SK-N-SH treated with all-trans-retinoic acid at 6 μM for 48 hours (cell line): ENCODE measurements around the gene CLINT1.

ENCODE experiments used
- ARNTL ChIP-seq: fragments of 450-650 bp; formaldehyde crosslinking; IDR thresholded peaks from 2 replicates; pipeline ENCODE4 v1.5.0; 2020; ENCODE audit warnings: low read depth, mild to moderate bottlenecking, moderate library complexity, borderline replicate concordance
- BACH2 ChIP-seq: fragments of 250-450 bp; sonication (Bioruptor Pico); IDR thresholded peaks from 2 replicates; pipeline ENCODE4 v1.9.0; 2021; ENCODE audit warnings: mild to moderate bottlenecking, borderline replicate concordance
- CSDC2 ChIP-seq: fragments of 250-450 bp; sonication (Bioruptor Pico); IDR thresholded peaks from 2 replicates; pipeline ENCODE4 v1.5.0; 2020; ENCODE audit warnings: mild to moderate bottlenecking, moderate library complexity
- PPARA ChIP-seq: fragments of 250-450 bp; sonication (Bioruptor Pico); IDR thresholded peaks from 2 replicates; pipeline ENCODE4 v1.5.0; 2020; ENCODE audit warnings: mild to moderate bottlenecking, borderline replicate concordance
- RARB ChIP-seq: fragments of 250-450 bp; sonication (Bioruptor Pico); IDR thresholded peaks from 2 replicates; pipeline ENCODE4 v1.8.0; 2021; ENCODE audit warnings: mild to moderate bottlenecking, moderate library complexity
- TCF4 ChIP-seq: fragments of 250-450 bp; sonication (Bioruptor Pico); IDR thresholded peaks from 2 replicates; pipeline ENCODE4 v1.8.0; 2021; ENCODE audit warnings: mild to moderate bottlenecking, moderate library complexity, borderline replicate concordance
- ZFP3 ChIP-seq: fragments of 250-450 bp; sonication (Bioruptor Pico); IDR thresholded peaks from 2 replicates; pipeline ENCODE4 v1.5.0; 2020; ENCODE audit warnings: mild to moderate bottlenecking, moderate library complexity
- ZFP30 ChIP-seq: fragments of 450-650 bp; formaldehyde crosslinking; IDR thresholded peaks from 2 replicates; pipeline ENCODE4 v1.5.0; 2022; ENCODE audit warnings: mild to moderate bottlenecking, moderate library complexity
- TF ChIP-seq, protein P1 (sequence below): fragments of 250-450 bp; sonication (Bioruptor Pico); IDR thresholded peaks from 2 replicates; pipeline ENCODE4 v1.5.1; 2020; ENCODE audit warnings: low read depth, mild to moderate bottlenecking, moderate library complexity
- TF ChIP-seq, protein P2 (sequence below): fragments of 250-450 bp; sonication (Bioruptor Pico); IDR thresholded peaks from 2 replicates; pipeline ENCODE4 v1.8.0; 2020; ENCODE audit warnings: mild to moderate bottlenecking, moderate library complexity, borderline replicate concordance
- TF ChIP-seq, protein P3 (sequence below): fragments of 250-450 bp; sonication (Bioruptor Pico); IDR thresholded peaks from 2 replicates; pipeline ENCODE4 v1.5.0; 2020; ENCODE audit warnings: mild to moderate bottlenecking, moderate library complexity

DNA sequence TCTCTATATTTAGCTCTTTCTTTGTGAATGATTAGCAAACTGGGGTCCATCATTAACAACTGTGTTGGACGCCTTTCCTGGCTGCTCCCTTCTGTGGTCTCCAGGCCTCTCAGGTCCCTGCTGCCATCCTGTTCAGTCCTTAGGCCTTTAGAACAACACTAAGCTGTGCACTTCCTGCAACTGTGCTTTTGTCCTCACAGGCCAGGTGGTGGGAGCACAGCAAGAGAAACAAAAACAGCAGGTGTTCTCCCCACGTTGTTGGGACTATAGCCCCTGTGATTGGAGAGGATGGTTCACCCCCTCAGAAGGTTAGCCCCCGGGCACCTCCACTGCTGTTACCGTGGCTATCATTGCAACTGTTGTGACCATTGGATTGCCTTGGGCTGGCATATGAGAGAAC is 41.7 kb upstream of the CLINT1 start:
- no peak for TF ChIP-seq ZFP30 (CRISPR knock-in tag)
- TF ChIP-seq, protein P1, sequence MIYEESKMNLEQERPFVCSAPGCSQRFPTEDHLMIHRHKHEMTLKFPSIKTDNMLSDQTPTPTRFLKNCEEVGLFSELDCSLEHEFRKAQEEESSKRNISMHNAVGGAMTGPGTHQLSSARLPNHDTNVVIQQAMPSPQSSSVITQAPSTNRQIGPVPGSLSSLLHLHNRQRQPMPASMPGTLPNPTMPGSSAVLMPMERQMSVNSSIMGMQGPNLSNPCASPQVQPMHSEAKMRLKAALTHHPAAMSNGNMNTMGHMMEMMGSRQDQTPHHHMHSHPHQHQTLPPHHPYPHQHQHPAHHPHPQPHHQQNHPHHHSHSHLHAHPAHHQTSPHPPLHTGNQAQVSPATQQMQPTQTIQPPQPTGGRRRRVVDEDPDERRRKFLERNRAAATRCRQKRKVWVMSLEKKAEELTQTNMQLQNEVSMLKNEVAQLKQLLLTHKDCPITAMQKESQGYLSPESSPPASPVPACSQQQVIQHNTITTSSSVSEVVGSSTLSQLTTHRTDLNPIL: no peak
- TF ChIP-seq, protein P2, sequence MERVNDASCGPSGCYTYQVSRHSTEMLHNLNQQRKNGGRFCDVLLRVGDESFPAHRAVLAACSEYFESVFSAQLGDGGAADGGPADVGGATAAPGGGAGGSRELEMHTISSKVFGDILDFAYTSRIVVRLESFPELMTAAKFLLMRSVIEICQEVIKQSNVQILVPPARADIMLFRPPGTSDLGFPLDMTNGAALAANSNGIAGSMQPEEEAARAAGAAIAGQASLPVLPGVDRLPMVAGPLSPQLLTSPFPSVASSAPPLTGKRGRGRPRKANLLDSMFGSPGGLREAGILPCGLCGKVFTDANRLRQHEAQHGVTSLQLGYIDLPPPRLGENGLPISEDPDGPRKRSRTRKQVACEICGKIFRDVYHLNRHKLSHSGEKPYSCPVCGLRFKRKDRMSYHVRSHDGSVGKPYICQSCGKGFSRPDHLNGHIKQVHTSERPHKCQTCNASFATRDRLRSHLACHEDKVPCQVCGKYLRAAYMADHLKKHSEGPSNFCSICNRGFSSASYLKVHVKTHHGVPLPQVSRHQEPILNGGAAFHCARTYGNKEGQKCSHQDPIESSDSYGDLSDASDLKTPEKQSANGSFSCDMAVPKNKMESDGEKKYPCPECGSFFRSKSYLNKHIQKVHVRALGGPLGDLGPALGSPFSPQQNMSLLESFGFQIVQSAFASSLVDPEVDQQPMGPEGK: no peak
- TF ChIP-seq PPARA (CRISPR knock-in tag): no peak
- TF ChIP-seq TCF4: no peak
- no peak for TF ChIP-seq ZFP3 (CRISPR knock-in tag)
- TF ChIP-seq, protein P3, sequence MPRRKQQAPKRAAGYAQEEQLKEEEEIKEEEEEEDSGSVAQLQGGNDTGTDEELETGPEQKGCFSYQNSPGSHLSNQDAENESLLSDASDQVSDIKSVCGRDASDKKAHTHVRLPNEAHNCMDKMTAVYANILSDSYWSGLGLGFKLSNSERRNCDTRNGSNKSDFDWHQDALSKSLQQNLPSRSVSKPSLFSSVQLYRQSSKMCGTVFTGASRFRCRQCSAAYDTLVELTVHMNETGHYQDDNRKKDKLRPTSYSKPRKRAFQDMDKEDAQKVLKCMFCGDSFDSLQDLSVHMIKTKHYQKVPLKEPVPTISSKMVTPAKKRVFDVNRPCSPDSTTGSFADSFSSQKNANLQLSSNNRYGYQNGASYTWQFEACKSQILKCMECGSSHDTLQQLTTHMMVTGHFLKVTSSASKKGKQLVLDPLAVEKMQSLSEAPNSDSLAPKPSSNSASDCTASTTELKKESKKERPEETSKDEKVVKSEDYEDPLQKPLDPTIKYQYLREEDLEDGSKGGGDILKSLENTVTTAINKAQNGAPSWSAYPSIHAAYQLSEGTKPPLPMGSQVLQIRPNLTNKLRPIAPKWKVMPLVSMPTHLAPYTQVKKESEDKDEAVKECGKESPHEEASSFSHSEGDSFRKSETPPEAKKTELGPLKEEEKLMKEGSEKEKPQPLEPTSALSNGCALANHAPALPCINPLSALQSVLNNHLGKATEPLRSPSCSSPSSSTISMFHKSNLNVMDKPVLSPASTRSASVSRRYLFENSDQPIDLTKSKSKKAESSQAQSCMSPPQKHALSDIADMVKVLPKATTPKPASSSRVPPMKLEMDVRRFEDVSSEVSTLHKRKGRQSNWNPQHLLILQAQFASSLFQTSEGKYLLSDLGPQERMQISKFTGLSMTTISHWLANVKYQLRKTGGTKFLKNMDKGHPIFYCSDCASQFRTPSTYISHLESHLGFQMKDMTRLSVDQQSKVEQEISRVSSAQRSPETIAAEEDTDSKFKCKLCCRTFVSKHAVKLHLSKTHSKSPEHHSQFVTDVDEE (CRISPR knock-in tag): no peak
- no peak for TF ChIP-seq ARNTL (CRISPR knock-in tag)
- no peak for TF ChIP-seq BACH2 (CRISPR knock-in tag)
- TF ChIP-seq RARB (CRISPR knock-in tag): no peak
- no peak for TF ChIP-seq CSDC2 (CRISPR knock-in tag)
